HepG2 (cell line): Measurements from ENCODE around the gene NHLRC3. TPM values are rescaled to one million over a fixed set of nuclear protein-coding genes. Genes with fewer than 3 reads are reported as not detected.
A peak's percentile ranks its signal among the peaks of the same experiment; 100 is the strongest.

Experiments
- ATAC-seq: fragments of 200-7000 bp; cut with Tn5 transposase; 3 replicates; pipeline ENCODE4 v1.9.1; 2020; ENCODE audit warnings: mild to moderate bottlenecking, moderate library complexity
- BruUV-seq: library from RNA; stranded (reverse); fragments of 400-500 nt; replicated peaks from 2 replicates; lab custom pipeline; 2021; lab: Mats Ljungman, UMichigan
- CTCF ChIA-PET: fragments of 300-600 bp; formaldehyde crosslinking; extraction: SDS; loops from one replicate; lab custom pipeline; 2021; ENCODE audit warnings: low total read pairs, inconsistent platforms, low intra/inter-chr PET ratio; lab: Yijun Ruan, JAX
- POLR2A ChIA-PET: fragments of 350-600 bp; sonication (Branson Sonifier 250); formaldehyde crosslinking; loops from one replicate; lab custom pipeline; 2020; ENCODE audit warnings: antibody characterized with exemption, inconsistent platforms; lab: Yijun Ruan, JAX
- DNase-seq: peaks from one replicate; pipeline ENCODE4 v3.0.0-alpha.2; 2015; ENCODE audit warnings: low spot score
- FAIRE-seq: peaks from 3 replicates; lab custom pipeline; 2011; peaks lifted over from hg19 to GRCh38; lab: Jason Lieb, UNC
- H2AFZ ChIP-seq: one replicate; pipeline ENCODE4 v1.6.1; 2011; ENCODE audit warnings: low read length, inconsistent platforms
- H3K27ac ChIP-seq: fragments of 300-600 bp; 3 replicates; pipeline ENCODE4 v1.8.0; 2011; ENCODE audit warnings: mixed run types, mild to moderate bottlenecking, mixed read lengths, low read length, inconsistent platforms; ENCODE audit not compliant: insufficient read depth; ENCODE audit errors: extremely low read length
- H3K27me3 ChIP-seq, 2 experiments: fragments of 200-600 bp in 1 of 2; 2 replicates in 1 of 2; 3 replicates in 1 of 2; pipeline versions ENCODE4 v1.6.0 to v1.8.0; 2011; ENCODE audit warnings: low read length in 2 of 2, mild to moderate bottlenecking in 2 of 2, moderate library complexity in 2 of 2, inconsistent platforms in 1 of 2; ENCODE audit not compliant: insufficient read depth in 2 of 2, control insufficient read depth in 1 of 2
- H3K36me3 ChIP-seq, 2 experiments: fragments of 200-600 bp in 1 of 2; replicated peaks in 1 of 2; 2 replicates in 1 of 2; 3 replicates in 1 of 2; pipeline versions ENCODE4 v1.5.1 to v1.8.0; 2011; ENCODE audit warnings: low read length in 2 of 2, inconsistent platforms in 1 of 2; ENCODE audit not compliant: insufficient read depth in 2 of 2, control insufficient read depth in 1 of 2
- H3K4me1 ChIP-seq: 2 replicates; pipeline ENCODE4 v1.5.1; 2012; ENCODE audit warnings: low read length, inconsistent platforms; ENCODE audit not compliant: insufficient read depth
- H3K4me2 ChIP-seq: 2 replicates; pipeline ENCODE4 v1.6.0; 2011; ENCODE audit warnings: low read depth, low read length, inconsistent platforms
- H3K4me3 ChIP-seq, 3 experiments: fragments of 200-600 bp in 1 of 3; sonication (generic), shearing (Covaris generic) in 1 of 3; replicated peaks in 1 of 3; 2 replicates each; pipeline ENCODE4 v1.5.1; 2011 to 2016; ENCODE audit warnings: low read length in 3 of 3, inconsistent platforms in 2 of 3, low read depth in 2 of 3, mild to moderate bottlenecking in 2 of 3, control low read depth in 1 of 3, mixed read lengths in 1 of 3; ENCODE audit not compliant: insufficient read depth in 1 of 3
- H3K79me2 ChIP-seq: one replicate; pipeline ENCODE4 v1.6.1; 2011; ENCODE audit warnings: low read length, inconsistent platforms; ENCODE audit not compliant: insufficient read depth
- H3K9ac ChIP-seq: 2 replicates; pipeline ENCODE4 v1.6.0; 2011; ENCODE audit warnings: mild to moderate bottlenecking, low read depth, low read length, inconsistent platforms; ENCODE audit not compliant: insufficient read depth
- H3K9me3 ChIP-seq: 2 replicates; pipeline ENCODE4 v1.5.1; 2012; ENCODE audit warnings: mild to moderate bottlenecking, low read length
- H4K20me1 ChIP-seq: 2 replicates; pipeline ENCODE4 v1.6.0; 2011; ENCODE audit warnings: inconsistent platforms, mild to moderate bottlenecking, low read length, moderate library complexity; ENCODE audit not compliant: insufficient read depth
- CTCF ChIP-seq: sonication (generic); formaldehyde crosslinking; IDR thresholded peaks from 2 replicates; pipeline ENCODE4 v1.5.0; 2020; ENCODE audit warnings: mild to moderate bottlenecking, missing genetic modification reagents, moderate library complexity
- FOXA3 ChIP-seq: IDR thresholded peaks from 2 replicates; pipeline ENCODE4 v1.6.1; 2016; ENCODE audit warnings: missing genetic modification reagents, missing compliant biosample characterization
- GABPB1 ChIP-seq: IDR thresholded peaks from 2 replicates; pipeline ENCODE4 v1.6.1; 2016; ENCODE audit warnings: mild to moderate bottlenecking, missing genetic modification reagents, moderate library complexity, missing compliant biosample characterization
- KLF15 ChIP-seq: sonication (generic); formaldehyde crosslinking; IDR thresholded peaks from 2 replicates; pipeline ENCODE4 v1.8.1; 2023; ENCODE audit warnings: borderline replicate concordance, mild to moderate bottlenecking, inconsistent platforms, missing genetic modification reagents, mixed read lengths
- NFIC ChIP-seq: IDR thresholded peaks from 2 replicates; pipeline ENCODE4 v1.6.1; 2012; ENCODE audit warnings: mild to moderate bottlenecking, low read length, inconsistent platforms
- SIX4 ChIP-seq: sonication (generic); formaldehyde crosslinking; IDR thresholded peaks from 2 replicates; pipeline ENCODE4 v1.4.0; 2020; ENCODE audit warnings: missing genetic modification reagents
- STAG1 ChIP-seq: sonication (generic); formaldehyde crosslinking; IDR thresholded peaks from 2 replicates; pipeline ENCODE4 v1.4.0; 2020; ENCODE audit warnings: missing genetic modification reagents
- TAF1 ChIP-seq: sonication (generic); formaldehyde crosslinking; IDR thresholded peaks from 2 replicates; pipeline ENCODE4 v1.4.0; 2020; ENCODE audit warnings: missing genetic modification reagents
- ZKSCAN5 ChIP-seq: sonication (generic); formaldehyde crosslinking; IDR thresholded peaks from 2 replicates; pipeline ENCODE4 v1.5.1; 2020; ENCODE audit warnings: mild to moderate bottlenecking, missing genetic modification reagents
- ZNF788 ChIP-seq: sonication (generic); formaldehyde crosslinking; IDR thresholded peaks from 2 replicates; pipeline ENCODE4 v1.5.0; 2020; ENCODE audit warnings: mild to moderate bottlenecking, missing genetic modification reagents, borderline replicate concordance
- WGBS: methylation state at CpG from one replicate; pipeline ENCODE4 v1.1.6; 2017; ENCODE audit warnings: low lambda C conversion rate; 5-methylcytosine and 5-hydroxymethylcytosine counted together
- in situ Hi-C: cut with HindIII; loops from 2 replicates; pipeline ENCODE4 v1.10.0; 2017; ENCODE audit warnings: low pct_unique_long_range_greater_than_20kb; ENCODE audit not compliant: extremely low pct_ligation_motif_present
- intact Hi-C: fragments of 100-400 bp; cut with micrococcal nuclease; formaldehyde crosslinking; loops from one replicate; pipeline ENCODE4 v1.10.0; 2022; ENCODE audit not compliant: unreplicated experiment
- polyA plus RNA-seq, 8 experiments: library from polyadenylated mRNA; depleted of rRNA in 3 of 8; stranded (reverse) in 7 of 8; unstranded in 1 of 8; fragments of >200 nt; fragmentation: Illumina TruSeq in 4 of 8; extraction: Trizol in 4 of 8; gene quantifications; 2 replicates each; pipeline versions ENCODE4 v1.2.1 to v1.2.3, GENCODE V29; 2011 to 2016; ENCODE audit warnings: low read depth in 4 of 8, missing spikeins in 1 of 8, mixed read lengths in 1 of 8; ENCODE audit not compliant: insufficient read depth in 1 of 8
- total RNA-seq, 5 experiments: library from RNA; depleted of rRNA; stranded (reverse); fragments of >200 nt; fragmentation: Illumina TruSeq; extraction: Trizol; gene quantifications; 2 replicates each; pipeline ENCODE4 v1.2.3, GENCODE V29; 2016; ENCODE audit warnings: low read depth in 1 of 5

NHLRC3 gene
- total and polyA plus RNA-seq, 2 of the 13 experiments (the other 11 are each of a cell fraction or from before 2014, with no cell fraction given) = 19.9 to 29.8 TPM

GRCh38 chr13:39006371-39007111, 31.7 kb upstream of the NHLRC3 start (continued):
- TF ChIP-seq GABPB1 (CRISPR knock-in tag) = peak; percentile 37; the same call in 1 of the 2 replicates
- peak; percentile 55 for TF ChIP-seq FOXA3 (CRISPR knock-in tag)
- 0 out of 2 replicates have a peak, but pooled peaks have one; percentile 40 for TF ChIP-seq TAF1 (CRISPR knock-in tag)

GRCh38 chr13:39012608-39013007, 25.6 kb upstream of the NHLRC3 start:
- Histone ChIP-seq H3K4me2 (no peak overlapping the region), H3K27ac (no peak overlapping the region), H4K20me1 (no peaks in the 10 kb centered on the region), H3K79me2 (no peaks in the 10 kb centered on the region), H3K4me1 (no peaks in the 10 kb centered on the region), H3K4me3 (no peak overlapping the region), H3K36me3 (peaks cover 11 to 61% of the 10 kb centered on the region in 2 experiments), H3K9ac (no peak overlapping the region), H2AFZ (no peak overlapping the region), H3K9me3 (no peaks in the 10 kb centered on the region), H3K27me3 (no peaks in the 10 kb centered on the region)
- TF ChIP-seq SIX4 (CRISPR knock-in tag) = no peak
- TF ChIP-seq STAG1 (CRISPR knock-in tag) = 0 out of 2 replicates have a peak, but pooled peaks have one; percentile 5
- TF ChIP-seq CTCF (CRISPR knock-in tag) = peak; percentile 38
- no peak for TF ChIP-seq ZNF788 (CRISPR knock-in tag)
- no peak for TF ChIP-seq NFIC
- no peak for TF ChIP-seq ZKSCAN5 (CRISPR knock-in tag)
- TF ChIP-seq KLF15 (CRISPR knock-in tag) = no peak
- intact Hi-C loops (no loop called here), in situ Hi-C loops (no loop called here)
- DNase-seq (no peak), ATAC-seq (peak; percentile 88), FAIRE-seq (no peak)
- 89% methylated on average over 7 of the region's 7 CpGs for WGBS
- POLR2A ChIA-PET = no interaction called here
- BruUV-seq = no TSS peak
- CTCF ChIA-PET = no interaction called here
